Measurements from ENCODE around the gene MPP1.

The MPP1 gene

GRCh38 chrX:154812341-154813101 lies 7.2 kb upstream of the MPP1 start:
- no peak for DNase-seq

DNA sequence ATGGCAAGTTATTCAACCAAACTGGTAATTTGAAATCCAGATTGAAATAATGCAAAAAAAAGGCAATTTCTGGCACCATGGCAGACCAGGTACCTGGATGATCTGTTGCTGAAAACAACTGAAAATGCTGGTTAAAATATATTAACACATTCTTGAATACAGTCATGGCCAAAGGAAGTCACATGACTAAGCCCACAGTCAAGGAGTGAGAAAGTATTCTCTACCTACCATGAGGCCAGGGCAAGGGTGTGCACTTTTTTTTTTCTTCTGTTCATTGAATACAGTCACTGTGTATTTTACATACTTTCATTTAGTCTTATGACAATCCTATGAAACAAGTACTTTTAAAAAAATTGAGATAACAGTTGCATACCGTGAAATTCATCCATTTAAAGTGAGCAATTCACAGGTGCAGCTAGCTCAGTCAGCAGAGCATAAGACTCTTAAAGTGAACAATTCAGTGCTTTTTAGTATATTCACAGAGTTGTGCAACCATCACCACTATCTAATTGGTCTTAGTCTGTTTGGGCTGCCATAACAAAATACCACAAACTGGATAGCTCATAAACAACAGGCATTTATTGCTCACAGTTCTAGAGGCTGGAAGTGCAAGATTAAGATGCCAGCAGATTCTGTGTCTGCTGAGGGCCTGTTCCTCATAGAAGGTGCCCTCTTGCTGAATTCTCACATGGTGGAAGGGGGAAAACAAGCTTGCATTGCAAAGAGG lies 4.8 kb upstream of the MPP1 start:
- no peak for DNase-seq

- no peak for DNase-seq
These were observed 1.7 kb upstream of the MPP1 start for GRCh38 chrX:154806837-154807501.

GRCh38 chrX:154805696-154806091 lies 409 bp upstream of the MPP1 start:
- no peak for DNase-seq

- DNase-seq, result no peak
These were observed 876 bp downstream of the MPP1 start for GRCh38 chrX:154804261-154804956.

- no peak for DNase-seq
These were observed 2.3 kb downstream of the MPP1 start for GRCh38 chrX:154802947-154803346.

- no peak for DNase-seq
These were observed 4.6 kb downstream of the MPP1 start for GRCh38 chrX:154800478-154801210.

DNA sequence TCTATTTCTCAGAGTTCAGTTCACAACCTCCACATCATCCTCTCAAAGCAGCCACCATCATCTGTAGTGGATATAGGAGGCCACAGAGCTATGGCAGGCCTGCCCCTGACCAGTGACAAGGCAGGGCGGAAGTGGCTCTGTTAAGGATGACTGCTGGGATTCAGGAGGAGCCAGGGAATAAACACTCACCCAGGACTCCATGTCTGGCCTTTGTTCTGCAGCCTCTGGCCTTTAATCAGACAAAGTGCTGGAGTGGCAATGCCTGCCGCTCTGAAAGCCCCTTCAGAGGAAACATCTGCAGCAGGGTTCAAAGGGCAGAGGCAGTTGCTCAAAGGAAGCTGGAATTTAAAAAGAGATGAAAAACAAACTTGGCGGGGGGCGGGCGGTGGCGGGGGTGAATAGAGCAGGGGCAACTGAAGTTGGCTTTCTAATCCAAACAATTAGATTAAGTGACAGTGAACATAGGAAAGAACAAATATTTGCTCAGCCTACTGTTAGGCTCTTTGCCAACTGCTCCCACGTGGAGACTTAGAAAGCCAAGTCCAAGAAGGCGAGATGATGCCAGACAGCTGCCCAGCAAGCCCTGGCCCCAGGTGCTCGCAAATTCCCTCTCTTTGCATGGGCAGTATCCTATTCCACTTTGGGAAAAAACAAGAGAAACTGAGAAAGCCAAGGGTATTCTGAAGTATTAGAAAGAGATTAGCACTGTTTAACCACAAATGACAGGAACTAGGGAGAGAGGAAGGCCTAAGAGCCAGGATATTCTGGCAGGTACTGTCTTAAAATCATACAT lies 5.5 kb downstream of the MPP1 start:
- no peak for DNase-seq

DNA sequence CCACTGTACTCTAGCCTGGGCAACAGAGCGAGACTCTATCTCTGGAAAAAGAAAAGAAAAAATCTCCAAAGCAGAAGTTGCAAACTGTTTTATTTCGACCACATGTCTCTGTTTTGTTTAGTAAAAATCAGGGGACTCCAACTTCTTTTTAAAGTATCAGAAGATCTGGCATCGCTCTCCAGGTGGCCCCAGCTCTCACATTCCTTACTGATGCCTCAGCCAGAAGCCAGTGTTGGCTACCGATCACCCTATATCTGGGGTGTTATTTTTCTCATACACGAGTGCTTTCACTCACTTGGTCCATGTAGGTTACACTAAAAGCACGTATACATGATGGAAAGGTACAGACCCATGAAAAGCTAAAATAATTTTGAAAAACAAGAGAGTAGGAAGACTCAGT lies 8.3 kb downstream of the MPP1 start:
- DNase-seq, result no peak

DNA sequence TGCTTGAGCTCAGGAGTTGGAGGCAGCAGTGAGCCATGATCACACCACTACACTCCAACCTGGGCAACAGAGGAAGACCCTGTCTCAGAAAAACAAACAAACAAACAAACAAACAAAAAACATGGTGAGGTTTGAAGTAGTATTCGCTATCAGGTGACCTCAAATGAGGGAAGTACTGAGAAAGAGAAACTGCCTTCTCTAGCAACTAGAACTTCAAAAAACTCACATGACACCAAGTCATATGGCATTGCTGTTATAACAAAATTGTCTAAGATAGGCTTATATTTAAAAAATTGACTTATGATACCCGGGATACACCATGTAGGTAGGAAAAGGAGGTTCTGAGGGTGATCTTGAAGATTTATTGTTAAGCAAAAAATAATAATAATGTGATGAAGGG lies 10.3 kb downstream of the MPP1 start:
- no peak for DNase-seq

GRCh38 chrX:154793084-154793795 lies 12.0 kb downstream of the MPP1 start:
- no peak for DNase-seq

- no peak for DNase-seq
These were observed 13.3 kb downstream of the MPP1 start for GRCh38 chrX:154791939-154792338.

DNA sequence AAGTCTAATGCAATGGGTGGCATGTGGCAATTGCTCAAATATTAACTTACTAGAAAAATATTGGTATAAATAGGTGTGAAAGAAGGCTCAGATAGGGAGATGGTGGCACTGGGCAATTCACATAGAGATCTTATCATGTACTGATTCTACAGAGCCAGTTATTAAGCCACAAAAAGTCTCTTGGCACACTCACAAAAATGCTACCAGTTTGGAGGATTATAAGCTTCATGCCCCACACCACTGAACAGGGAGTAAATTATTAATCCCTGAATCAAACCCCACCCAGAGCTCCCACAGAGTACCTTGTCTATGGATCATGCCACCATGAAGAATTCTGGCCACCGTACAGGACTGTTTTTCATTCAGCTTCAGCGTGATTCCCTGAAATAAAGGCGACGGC lies 13.8 kb downstream of the MPP1 start:
- no peak for DNase-seq

- no peak for DNase-seq
These were observed 19.6 kb downstream of the MPP1 start for GRCh38 chrX:154785716-154786115.

GRCh38 chrX:154784149-154784995 lies 20.9 kb downstream of the MPP1 start:
- DNase-seq, result no peak

- DNase-seq, result no peak
These were observed 24.3 kb downstream of the MPP1 start for GRCh38 chrX:154780968-154781367.

DNA sequence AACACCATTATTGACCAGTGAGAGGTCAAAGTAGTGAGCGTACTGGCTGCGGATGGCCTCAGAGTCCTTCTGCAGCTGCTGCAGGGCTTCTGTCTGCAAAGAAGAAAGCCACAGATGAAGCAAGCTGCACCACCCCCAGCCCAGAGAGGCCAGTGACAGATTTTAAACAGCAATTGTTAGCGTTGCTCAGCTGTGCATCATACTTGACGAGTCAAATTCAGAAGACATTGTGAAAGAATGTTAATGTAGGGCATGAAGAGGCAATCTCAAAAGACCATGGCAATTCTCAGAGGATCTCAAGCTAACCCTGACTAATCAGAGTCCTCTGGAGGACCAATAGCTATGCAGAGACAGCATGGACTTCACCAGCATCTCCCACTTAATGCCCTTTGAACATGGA lies 26.0 kb downstream of the MPP1 start:
- DNase-seq, result no peak

GRCh38 chrX:154776753-154777152 lies 28.5 kb downstream of the MPP1 start:
- no peak for DNase-seq

DNA sequence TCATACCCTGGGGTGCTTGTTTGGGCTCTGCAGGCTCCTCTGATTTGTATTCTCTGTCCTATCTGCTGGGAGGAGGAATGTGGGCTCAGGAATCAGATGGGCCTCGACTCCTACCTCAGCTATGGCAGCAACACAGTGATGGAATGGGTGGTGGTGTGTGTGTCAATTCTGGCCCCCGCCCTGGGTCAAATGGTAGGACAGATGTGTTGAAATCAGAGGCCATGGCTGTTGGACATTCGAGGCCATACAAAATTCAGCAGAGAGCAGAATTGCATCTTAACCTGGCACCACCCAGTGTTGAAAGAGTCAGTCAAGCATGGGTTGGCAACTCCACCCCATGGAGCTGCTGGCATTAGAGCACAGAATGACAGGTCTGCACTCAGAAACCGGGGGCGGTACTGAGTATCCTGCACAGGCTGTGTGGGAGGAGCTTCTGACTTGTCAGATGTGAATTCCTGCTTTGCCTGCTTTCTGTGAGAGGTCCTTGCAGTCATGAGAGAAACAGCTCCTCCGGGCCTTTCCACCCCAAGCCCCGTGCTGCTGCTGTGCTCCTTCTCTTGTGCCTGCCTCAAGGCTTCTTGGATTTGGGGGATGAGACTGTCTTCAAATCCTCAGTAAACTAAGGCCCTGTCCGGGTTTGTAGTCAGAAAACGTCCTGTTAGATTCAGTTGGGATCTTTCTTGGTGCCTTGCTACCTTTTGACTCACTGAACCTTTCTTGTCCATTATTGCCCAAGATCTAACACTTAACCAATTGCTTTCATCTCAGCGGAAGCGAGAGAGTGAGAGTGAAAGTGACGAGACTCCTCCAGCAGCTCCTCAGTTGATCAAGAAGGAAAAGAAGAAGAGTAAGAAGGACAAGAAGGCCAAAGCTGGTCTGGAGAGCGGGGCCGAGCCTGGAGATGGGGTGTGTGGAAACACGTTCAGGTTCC lies 29.6 kb downstream of the MPP1 start:
- DNase-seq, result no peak

Measured in activated CD8-positive, alpha-beta memory T cell treated with anti-CD3 and anti-CD28 coated beads, Interleukin-2, amount 50 U/mL, for 4 hours (primary cell).